Peyer's patch (tissue), 4 donors: Measurements from ENCODE around the gene GREM1.

Experiments used
- CTCF ChIP-seq, 6 experiments: fragments of 450-650 bp in 4 of 6; fragments of 200-600 bp in 2 of 6; sonication (generic) in 1 of 6; IDR thresholded peaks; one replicate each; pipeline ENCODE4 v1.5.1; 2017 to 2019; ENCODE audit warnings: antibody characterized with exemption in 6 of 6, mild to moderate bottlenecking in 3 of 6, moderate library complexity in 1 of 6
- POLR2A ChIP-seq, 2 donors: fragments of 450-650 bp; IDR thresholded peaks; one replicate each; pipeline ENCODE4 v1.5.1; 2017; ENCODE audit warnings: antibody characterized with exemption in 2 of 2, mild to moderate bottlenecking in 2 of 2, moderate library complexity in 2 of 2

- TF ChIP-seq CTCF (IDR thresholded peaks at IDR 0.05) (no peak), POLR2A (IDR thresholded peaks at IDR 0.05) (no peak)
These were observed 25.5 kb upstream of the GREM1 start for GRCh38 chr15:32692286-32692685.
